HG02884 (cell line): ENCODE data around the gene ZFP14.
"Not testable (repeated sequence)": the region's sequence is repeated elsewhere in the genome, so short reads cannot be mapped to it uniquely, and the experiment has no call there.

Experiments used
- ATAC-seq: cut with Tn5 transposase; IDR thresholded peaks from one replicate; pipeline ENCODE4 v1.9.1; 2021; ENCODE audit warnings: mild to moderate bottlenecking, moderate library complexity; ENCODE audit not compliant: unreplicated experiment

Gene ZFP14

GRCh38 chr19:36331353-36332228, 47.4 kb downstream of the ZFP14 start:
- no peak for ATAC-seq

GRCh38 chr19:36330216-36330615, 48.8 kb downstream of the ZFP14 start:
- ATAC-seq, result no peak

GRCh38 chr19:36329534-36329933, 49.5 kb downstream of the ZFP14 start:
- not testable (repeated sequence) for ATAC-seq

- not testable (repeated sequence) for ATAC-seq
Measured at GRCh38 chr19:36326649-36327048, 52.4 kb downstream of the ZFP14 start.

- ATAC-seq, result not testable (repeated sequence)
Measured at GRCh38 chr19:36315164-36315563, 63.8 kb downstream of the ZFP14 start.

GRCh38 chr19:36314053-36314452, 64.9 kb downstream of the ZFP14 start:
- ATAC-seq, result not testable (repeated sequence)

- not testable (repeated sequence) for ATAC-seq
Measured at GRCh38 chr19:36311098-36311760, 67.8 kb downstream of the ZFP14 start.

GRCh38 chr19:36310416-36310990, 68.5 kb downstream of the ZFP14 start:
- not testable (repeated sequence) for ATAC-seq

- ATAC-seq, result not testable (repeated sequence)
Measured at GRCh38 chr19:36309759-36310158, 69.2 kb downstream of the ZFP14 start.

- ATAC-seq, result not testable (repeated sequence)
Measured at GRCh38 chr19:36309309-36309708, 69.7 kb downstream of the ZFP14 start.

GRCh38 chr19:36292317-36292716, 86.7 kb downstream of the ZFP14 start:
- ATAC-seq, result not testable (repeated sequence)
